ENCODE results near the gene VWF. TPM values are rescaled to one million over a fixed set of nuclear protein-coding genes. Genes with fewer than 3 reads are reported as not detected.

The VWF gene
- total and polyA plus RNA-seq, 2 experiments from 2014 or later, result 0.42 to 0.56 TPM

DNA sequence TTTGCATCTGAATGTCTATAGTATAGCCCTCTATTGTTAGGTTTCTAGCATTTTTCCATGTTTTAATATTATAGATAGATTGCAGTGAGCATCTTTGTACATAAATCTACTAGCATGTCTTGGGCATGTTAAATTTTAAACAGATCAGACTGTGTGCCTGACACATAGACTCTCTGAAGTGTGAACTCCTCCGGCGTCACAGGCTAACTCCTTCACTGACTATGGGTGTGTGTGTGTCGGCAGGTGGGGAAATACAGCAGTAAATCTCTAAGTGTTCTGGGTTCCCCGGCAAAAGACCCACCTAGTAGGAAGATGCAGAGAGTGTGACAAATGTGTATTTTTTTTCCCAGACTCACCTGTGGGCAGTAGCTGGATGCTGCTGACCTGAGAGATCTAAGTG is 2.3 kb downstream of the VWF start:
- Mint-ChIP-seq H3K9me3 (no peaks in the 10 kb centered on the region), H3K4me3 (no peak overlapping the region), H3K4me1 (no peaks in the 10 kb centered on the region), H3K36me3 (ENCODE audit: low read depth) (no peaks in the 10 kb centered on the region), H3K27me3 (ENCODE audit: insufficient read depth, low read depth, poor library complexity) (peaks cover 12% of the 10 kb centered on the region), H3K27ac (no peak overlapping the region)
- Histone ChIP-seq H3F3A (replicated peaks; ENCODE audit: low read depth) (no peaks in the 10 kb centered on the region), H3K27me3 (ENCODE audit: insufficient read depth) (no peaks in the 10 kb centered on the region), H3K27ac (ENCODE audit: low read depth) (no peak overlapping the region), H3K36me3 (ENCODE audit: insufficient read depth) (no peaks in the 10 kb centered on the region), H2AFZ (no peak overlapping the region), H3K4me2 (no peak overlapping the region), H3K4me3 (no peak overlapping the region), H4K20me1 (replicated peaks; ENCODE audit: insufficient read depth) (no peaks in the 10 kb centered on the region), H3K4me1 (ENCODE audit: insufficient read depth) (no peaks in the 10 kb centered on the region), H3K79me2 (replicated peaks; ENCODE audit: insufficient read depth) (no peaks in the 10 kb centered on the region), H3K9me2 (ENCODE audit: insufficient read depth) (no peaks in the 10 kb centered on the region; the same call in 1 of the 2 replicates)
- no peak for ATAC-seq
- TF ChIP-seq EZH2phosphoT487 (IDR thresholded peaks at IDR 0.05; ENCODE audit: unreplicated experiment), result no peak
- TF ChIP-seq, protein P1, sequence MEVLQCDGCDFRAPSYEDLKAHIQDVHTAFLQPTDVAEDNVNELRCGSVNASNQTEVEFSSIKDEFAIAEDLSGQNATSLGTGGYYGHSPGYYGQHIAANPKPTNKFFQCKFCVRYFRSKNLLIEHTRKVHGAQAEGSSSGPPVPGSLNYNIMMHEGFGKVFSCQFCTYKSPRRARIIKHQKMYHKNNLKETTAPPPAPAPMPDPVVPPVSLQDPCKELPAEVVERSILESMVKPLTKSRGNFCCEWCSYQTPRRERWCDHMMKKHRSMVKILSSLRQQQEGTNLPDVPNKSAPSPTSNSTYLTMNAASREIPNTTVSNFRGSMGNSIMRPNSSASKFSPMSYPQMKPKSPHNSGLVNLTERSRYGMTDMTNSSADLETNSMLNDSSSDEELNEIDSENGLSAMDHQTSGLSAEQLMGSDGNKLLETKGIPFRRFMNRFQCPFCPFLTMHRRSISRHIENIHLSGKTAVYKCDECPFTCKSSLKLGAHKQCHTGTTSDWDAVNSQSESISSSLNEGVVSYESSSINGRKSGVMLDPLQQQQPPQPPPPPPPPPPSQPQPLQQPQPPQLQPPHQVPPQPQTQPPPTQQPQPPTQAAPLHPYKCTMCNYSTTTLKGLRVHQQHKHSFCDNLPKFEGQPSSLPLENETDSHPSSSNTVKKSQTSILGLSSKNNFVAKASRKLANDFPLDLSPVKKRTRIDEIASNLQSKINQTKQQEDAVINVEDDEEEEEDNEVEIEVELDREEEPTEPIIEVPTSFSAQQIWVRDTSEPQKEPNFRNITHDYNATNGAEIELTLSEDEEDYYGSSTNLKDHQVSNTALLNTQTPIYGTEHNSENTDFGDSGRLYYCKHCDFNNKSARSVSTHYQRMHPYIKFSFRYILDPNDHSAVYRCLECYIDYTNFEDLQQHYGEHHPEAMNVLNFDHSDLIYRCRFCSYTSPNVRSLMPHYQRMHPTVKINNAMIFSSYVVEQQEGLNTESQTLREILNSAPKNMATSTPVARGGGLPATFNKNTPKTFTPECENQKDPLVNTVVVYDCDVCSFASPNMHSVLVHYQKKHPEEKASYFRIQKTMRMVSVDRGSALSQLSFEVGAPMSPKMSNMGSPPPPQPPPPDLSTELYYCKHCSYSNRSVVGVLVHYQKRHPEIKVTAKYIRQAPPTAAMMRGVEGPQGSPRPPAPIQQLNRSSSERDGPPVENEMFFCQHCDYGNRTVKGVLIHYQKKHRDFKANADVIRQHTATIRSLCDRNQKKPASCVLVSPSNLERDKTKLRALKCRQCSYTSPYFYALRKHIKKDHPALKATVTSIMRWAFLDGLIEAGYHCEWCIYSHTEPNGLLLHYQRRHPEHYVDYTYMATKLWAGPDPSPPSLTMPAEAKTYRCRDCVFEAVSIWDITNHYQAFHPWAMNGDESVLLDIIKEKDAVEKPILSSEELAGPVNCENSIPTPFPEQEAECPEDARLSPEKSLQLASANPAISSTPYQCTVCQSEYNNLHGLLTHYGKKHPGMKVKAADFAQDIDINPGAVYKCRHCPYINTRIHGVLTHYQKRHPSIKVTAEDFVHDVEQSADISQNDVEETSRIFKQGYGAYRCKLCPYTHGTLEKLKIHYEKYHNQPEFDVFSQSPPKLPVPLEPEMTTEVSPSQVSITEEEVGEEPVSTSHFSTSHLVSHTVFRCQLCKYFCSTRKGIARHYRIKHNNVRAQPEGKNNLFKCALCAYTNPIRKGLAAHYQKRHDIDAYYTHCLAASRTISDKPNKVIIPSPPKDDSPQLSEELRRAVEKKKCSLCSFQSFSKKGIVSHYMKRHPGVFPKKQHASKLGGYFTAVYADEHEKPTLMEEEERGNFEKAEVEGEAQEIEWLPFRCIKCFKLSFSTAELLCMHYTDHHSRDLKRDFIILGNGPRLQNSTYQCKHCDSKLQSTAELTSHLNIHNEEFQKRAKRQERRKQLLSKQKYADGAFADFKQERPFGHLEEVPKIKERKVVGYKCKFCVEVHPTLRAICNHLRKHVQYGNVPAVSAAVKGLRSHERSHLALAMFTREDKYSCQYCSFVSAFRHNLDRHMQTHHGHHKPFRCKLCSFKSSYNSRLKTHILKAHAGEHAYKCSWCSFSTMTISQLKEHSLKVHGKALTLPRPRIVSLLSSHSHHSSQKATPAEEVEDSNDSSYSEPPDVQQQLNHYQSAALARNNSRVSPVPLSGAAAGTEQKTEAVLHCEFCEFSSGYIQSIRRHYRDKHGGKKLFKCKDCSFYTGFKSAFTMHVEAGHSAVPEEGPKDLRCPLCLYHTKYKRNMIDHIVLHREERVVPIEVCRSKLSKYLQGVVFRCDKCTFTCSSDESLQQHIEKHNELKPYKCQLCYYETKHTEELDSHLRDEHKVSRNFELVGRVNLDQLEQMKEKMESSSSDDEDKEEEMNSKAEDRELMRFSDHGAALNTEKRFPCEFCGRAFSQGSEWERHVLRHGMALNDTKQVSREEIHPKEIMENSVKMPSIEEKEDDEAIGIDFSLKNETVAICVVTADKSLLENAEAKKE (CRISPR knock-in tag; IDR thresholded peaks at IDR 0.05), result no peak
- TF ChIP-seq NANOG (IDR thresholded peaks at IDR 0.05; ENCODE audit: borderline replicate concordance), result no peak
- TF ChIP-seq, protein P2, sequence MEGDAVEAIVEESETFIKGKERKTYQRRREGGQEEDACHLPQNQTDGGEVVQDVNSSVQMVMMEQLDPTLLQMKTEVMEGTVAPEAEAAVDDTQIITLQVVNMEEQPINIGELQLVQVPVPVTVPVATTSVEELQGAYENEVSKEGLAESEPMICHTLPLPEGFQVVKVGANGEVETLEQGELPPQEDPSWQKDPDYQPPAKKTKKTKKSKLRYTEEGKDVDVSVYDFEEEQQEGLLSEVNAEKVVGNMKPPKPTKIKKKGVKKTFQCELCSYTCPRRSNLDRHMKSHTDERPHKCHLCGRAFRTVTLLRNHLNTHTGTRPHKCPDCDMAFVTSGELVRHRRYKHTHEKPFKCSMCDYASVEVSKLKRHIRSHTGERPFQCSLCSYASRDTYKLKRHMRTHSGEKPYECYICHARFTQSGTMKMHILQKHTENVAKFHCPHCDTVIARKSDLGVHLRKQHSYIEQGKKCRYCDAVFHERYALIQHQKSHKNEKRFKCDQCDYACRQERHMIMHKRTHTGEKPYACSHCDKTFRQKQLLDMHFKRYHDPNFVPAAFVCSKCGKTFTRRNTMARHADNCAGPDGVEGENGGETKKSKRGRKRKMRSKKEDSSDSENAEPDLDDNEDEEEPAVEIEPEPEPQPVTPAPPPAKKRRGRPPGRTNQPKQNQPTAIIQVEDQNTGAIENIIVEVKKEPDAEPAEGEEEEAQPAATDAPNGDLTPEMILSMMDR (conservative IDR thresholded peaks at IDR 0.05; ENCODE audit: low read depth in 2 of 2), result no peak
- no peak for TF ChIP-seq STAT1 (IDR thresholded peaks at IDR 0.05; ENCODE audit: unreplicated experiment)
- TF ChIP-seq ZNF114 (CRISPR knock-in tag; IDR thresholded peaks at IDR 0.05), result no peak
- no peak for TF ChIP-seq CREB1 (CRISPR knock-in tag; IDR thresholded peaks at IDR 0.05; ENCODE audit: low read depth)
- TF ChIP-seq POLR2AphosphoS5 (IDR thresholded peaks at IDR 0.05; ENCODE audit: low read depth), result no peak
- TF ChIP-seq, protein P3, sequence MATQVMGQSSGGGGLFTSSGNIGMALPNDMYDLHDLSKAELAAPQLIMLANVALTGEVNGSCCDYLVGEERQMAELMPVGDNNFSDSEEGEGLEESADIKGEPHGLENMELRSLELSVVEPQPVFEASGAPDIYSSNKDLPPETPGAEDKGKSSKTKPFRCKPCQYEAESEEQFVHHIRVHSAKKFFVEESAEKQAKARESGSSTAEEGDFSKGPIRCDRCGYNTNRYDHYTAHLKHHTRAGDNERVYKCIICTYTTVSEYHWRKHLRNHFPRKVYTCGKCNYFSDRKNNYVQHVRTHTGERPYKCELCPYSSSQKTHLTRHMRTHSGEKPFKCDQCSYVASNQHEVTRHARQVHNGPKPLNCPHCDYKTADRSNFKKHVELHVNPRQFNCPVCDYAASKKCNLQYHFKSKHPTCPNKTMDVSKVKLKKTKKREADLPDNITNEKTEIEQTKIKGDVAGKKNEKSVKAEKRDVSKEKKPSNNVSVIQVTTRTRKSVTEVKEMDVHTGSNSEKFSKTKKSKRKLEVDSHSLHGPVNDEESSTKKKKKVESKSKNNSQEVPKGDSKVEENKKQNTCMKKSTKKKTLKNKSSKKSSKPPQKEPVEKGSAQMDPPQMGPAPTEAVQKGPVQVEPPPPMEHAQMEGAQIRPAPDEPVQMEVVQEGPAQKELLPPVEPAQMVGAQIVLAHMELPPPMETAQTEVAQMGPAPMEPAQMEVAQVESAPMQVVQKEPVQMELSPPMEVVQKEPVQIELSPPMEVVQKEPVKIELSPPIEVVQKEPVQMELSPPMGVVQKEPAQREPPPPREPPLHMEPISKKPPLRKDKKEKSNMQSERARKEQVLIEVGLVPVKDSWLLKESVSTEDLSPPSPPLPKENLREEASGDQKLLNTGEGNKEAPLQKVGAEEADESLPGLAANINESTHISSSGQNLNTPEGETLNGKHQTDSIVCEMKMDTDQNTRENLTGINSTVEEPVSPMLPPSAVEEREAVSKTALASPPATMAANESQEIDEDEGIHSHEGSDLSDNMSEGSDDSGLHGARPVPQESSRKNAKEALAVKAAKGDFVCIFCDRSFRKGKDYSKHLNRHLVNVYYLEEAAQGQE (IDR thresholded peaks at IDR 0.05; ENCODE audit: unreplicated experiment), result no peak
- TF ChIP-seq, protein P4, sequence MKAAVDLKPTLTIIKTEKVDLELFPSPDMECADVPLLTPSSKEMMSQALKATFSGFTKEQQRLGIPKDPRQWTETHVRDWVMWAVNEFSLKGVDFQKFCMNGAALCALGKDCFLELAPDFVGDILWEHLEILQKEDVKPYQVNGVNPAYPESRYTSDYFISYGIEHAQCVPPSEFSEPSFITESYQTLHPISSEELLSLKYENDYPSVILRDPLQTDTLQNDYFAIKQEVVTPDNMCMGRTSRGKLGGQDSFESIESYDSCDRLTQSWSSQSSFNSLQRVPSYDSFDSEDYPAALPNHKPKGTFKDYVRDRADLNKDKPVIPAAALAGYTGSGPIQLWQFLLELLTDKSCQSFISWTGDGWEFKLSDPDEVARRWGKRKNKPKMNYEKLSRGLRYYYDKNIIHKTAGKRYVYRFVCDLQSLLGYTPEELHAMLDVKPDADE (IDR thresholded peaks at IDR 0.05), result no peak
- no peak for TF ChIP-seq EZH2 (IDR thresholded peaks at IDR 0.05; ENCODE audit: low read depth, unreplicated experiment)
- no peak for TF ChIP-seq JUNB (IDR thresholded peaks at IDR 0.05; ENCODE audit: unreplicated experiment)
- no peak for TF ChIP-seq ZNF331 (CRISPR knock-in tag; IDR thresholded peaks at IDR 0.05; ENCODE audit: low read depth)
- no peak for DNase-seq (ENCODE audit: low spot score)
